HG03066 (cell line): ENCODE results near the gene NUFIP1.

Source experiments
- ATAC-seq: cut with Tn5 transposase; IDR thresholded peaks from one replicate; pipeline ENCODE4 v1.9.1; 2021; ENCODE audit warnings: low read depth; ENCODE audit not compliant: unreplicated experiment

Gene NUFIP1

GRCh38 chr13:44894001-44894770 lies 95.1 kb downstream of the NUFIP1 start:
- ATAC-seq: no peak
